ENCODE data around the gene PLCG2. TPM values are rescaled to one million over a fixed set of nuclear protein-coding genes. Genes with fewer than 3 reads are reported as not detected.
"Not testable (repeated sequence)": the region's sequence is repeated elsewhere in the genome, so short reads cannot be mapped to it uniquely, and the experiment has no call there.

Gene PLCG2
- total and polyA plus RNA-seq, 2 experiments from 2014 or later = 2.5 to 5.0 TPM

DNA sequence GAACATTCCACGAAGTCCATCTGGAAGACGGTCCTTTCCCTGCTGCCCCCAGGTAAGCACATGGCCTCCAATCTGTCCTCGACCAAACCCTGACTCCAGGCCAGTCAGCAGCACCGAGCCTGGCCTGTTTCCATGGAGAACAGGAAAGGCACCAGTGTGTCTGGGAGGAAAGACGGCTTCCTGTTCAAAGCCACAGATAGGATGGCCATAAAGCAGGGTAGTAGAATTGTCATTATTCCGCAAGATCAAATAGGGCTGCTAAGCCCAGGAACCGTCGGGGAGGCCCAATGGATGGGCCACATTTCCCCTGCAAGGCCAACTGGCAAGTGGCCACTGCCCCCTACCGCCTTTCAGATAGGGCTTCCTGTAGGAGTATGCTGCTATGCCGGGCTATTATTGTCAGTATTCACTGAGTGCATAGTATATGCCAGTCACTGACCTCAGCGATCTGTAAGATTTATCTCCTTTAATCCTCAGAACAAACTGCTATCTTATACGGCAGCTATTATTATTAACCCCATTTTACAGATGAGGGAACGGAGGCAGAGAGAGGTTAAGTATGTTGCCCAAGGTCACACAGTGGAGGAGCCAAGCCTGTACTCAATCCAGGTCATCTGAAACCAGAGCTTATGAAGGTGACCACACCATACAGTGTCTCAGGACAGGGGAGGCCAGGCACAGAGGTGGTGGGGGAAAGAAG is 23.0 kb upstream of the PLCG2 start:
- Histone ChIP-seq H3K79me2 (no peaks in the 10 kb centered on the region), H2AFZ (no peak overlapping the region), H3K4me2 (no peak overlapping the region), H3K4me3 (no peak overlapping the region), H3K36me3 (replicated peaks; ENCODE audit: insufficient read depth, low read depth) (no peaks in the 10 kb centered on the region), H4K20me1 (ENCODE audit: insufficient read depth, poor library complexity, severe bottlenecking) (no peaks in the 10 kb centered on the region), H3K9me3 (ENCODE audit: low read depth) (no peaks in the 10 kb centered on the region), H3K27ac (no peak overlapping the region), H3K27me3 (no peaks in the 10 kb centered on the region), H3K4me1 (ENCODE audit: insufficient read depth) (no peaks in the 10 kb centered on the region), H3K9me2 (replicated peaks; ENCODE audit: insufficient read depth) (no peaks in the 10 kb centered on the region)
- 67% methylated on average over 13 of the region's 13 CpGs for whole genome bisulfite sequencing (ENCODE audit: low lambda C conversion rate, missing lambda C conversion rate)
- no peak for DNase-seq (ENCODE audit: low spot score)
- TF ChIP-seq, protein P1, sequence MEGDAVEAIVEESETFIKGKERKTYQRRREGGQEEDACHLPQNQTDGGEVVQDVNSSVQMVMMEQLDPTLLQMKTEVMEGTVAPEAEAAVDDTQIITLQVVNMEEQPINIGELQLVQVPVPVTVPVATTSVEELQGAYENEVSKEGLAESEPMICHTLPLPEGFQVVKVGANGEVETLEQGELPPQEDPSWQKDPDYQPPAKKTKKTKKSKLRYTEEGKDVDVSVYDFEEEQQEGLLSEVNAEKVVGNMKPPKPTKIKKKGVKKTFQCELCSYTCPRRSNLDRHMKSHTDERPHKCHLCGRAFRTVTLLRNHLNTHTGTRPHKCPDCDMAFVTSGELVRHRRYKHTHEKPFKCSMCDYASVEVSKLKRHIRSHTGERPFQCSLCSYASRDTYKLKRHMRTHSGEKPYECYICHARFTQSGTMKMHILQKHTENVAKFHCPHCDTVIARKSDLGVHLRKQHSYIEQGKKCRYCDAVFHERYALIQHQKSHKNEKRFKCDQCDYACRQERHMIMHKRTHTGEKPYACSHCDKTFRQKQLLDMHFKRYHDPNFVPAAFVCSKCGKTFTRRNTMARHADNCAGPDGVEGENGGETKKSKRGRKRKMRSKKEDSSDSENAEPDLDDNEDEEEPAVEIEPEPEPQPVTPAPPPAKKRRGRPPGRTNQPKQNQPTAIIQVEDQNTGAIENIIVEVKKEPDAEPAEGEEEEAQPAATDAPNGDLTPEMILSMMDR (IDR thresholded peaks at IDR 0.05; ENCODE audit: poor library complexity) = no peak
- TF ChIP-seq EZH2phosphoT487 (IDR thresholded peaks at IDR 0.05; ENCODE audit: low read depth, severe bottlenecking, unreplicated experiment) (no peak), EZH2 (IDR thresholded peaks at IDR 0.05; ENCODE audit: borderline replicate concordance) (no peak)

DNA sequence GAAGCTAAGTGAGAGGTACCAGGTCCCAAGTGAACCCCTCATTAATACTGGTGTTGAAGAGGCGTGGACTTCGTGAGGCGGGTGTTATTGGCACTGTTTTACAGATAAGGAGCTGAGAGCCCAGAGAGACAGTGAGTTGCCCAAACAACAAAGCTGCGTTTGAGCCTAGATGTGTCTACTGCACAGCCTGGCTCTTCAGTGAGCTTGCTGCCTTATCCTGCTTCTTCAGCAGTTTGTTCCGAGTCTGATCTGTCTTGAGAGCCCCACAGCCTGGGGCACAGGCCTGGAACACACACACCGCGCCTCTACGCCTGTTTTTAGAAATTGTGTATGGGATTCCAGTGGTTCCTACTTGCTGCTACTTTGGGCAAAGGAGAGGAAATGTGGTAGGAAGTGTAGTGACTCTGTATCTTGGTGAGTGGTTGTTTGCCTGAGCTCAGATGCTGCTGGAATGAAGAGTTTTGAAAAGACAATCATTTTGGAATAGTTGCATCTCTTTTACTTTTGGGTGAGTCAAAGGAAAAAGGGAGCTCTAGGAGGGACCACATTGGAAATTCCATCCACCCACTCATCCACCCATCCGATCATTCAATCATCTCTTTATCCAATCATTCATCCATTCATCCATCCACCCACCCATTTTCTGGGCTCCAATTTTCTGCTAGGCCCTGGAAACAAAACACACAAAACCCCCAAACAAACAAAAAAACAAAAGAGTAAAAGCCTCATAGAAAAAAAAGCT is 22.3 kb upstream of the PLCG2 start:
- WGBS (ENCODE audit: low lambda C conversion rate, missing lambda C conversion rate) = 65% methylated on average over 9 of the region's 9 CpGs
- no peak for DNase-seq (ENCODE audit: low spot score)
- Histone ChIP-seq H3K4me2 (no peak overlapping the region), H3K9me2 (replicated peaks; ENCODE audit: insufficient read depth) (no peaks in the 10 kb centered on the region), H3K9me3 (ENCODE audit: low read depth) (no peaks in the 10 kb centered on the region), H4K20me1 (ENCODE audit: insufficient read depth, poor library complexity, severe bottlenecking) (no peaks in the 10 kb centered on the region), H3K36me3 (replicated peaks; ENCODE audit: insufficient read depth, low read depth) (no peaks in the 10 kb centered on the region), H3K27me3 (no peaks in the 10 kb centered on the region), H3K4me1 (ENCODE audit: insufficient read depth) (no peaks in the 10 kb centered on the region), H3K27ac (no peak overlapping the region), H2AFZ (no peak overlapping the region), H3K79me2 (no peaks in the 10 kb centered on the region), H3K4me3 (no peak overlapping the region)
- TF ChIP-seq, protein P1 (IDR thresholded peaks at IDR 0.05; ENCODE audit: poor library complexity) = no peak
- TF ChIP-seq EZH2 (IDR thresholded peaks at IDR 0.05; ENCODE audit: borderline replicate concordance) (no peak), EZH2phosphoT487 (IDR thresholded peaks at IDR 0.05; ENCODE audit: low read depth, severe bottlenecking, unreplicated experiment) (no peak)

DNA sequence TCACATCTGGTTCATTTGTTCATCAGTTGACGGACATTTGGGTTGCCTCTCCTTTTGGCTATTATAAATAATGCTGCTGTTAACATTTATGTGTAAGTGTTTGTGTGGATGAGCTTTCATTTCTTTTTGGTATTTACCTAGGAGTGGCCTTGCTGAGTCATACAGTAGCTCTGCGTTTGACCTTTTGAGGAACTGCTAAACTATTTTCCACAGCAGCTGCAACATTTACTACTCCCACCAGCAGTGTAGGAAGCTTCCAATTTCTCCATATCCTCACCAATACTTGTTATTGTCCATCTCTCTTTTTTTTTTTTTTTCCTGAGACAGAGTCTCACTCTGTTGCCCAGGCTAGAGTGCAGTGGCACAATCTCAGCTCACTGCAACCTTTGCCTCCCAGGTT is 20.7 kb upstream of the PLCG2 start:
- Histone ChIP-seq H3K4me1 (ENCODE audit: insufficient read depth) (no peaks in the 10 kb centered on the region), H3K9me3 (ENCODE audit: low read depth) (no peaks in the 10 kb centered on the region), H4K20me1 (ENCODE audit: insufficient read depth, poor library complexity, severe bottlenecking) (no peaks in the 10 kb centered on the region), H3K27ac (no peak overlapping the region), H3K4me2 (no peak overlapping the region), H3K4me3 (no peak overlapping the region), H3K79me2 (no peaks in the 10 kb centered on the region), H3K27me3 (no peaks in the 10 kb centered on the region), H3K36me3 (replicated peaks; ENCODE audit: insufficient read depth, low read depth) (no peaks in the 10 kb centered on the region), H2AFZ (no peak overlapping the region), H3K9me2 (replicated peaks; ENCODE audit: insufficient read depth) (no peaks in the 10 kb centered on the region)
- no peak for DNase-seq (ENCODE audit: low spot score)
- WGBS (ENCODE audit: low lambda C conversion rate, missing lambda C conversion rate) = 32% methylated on average over 2 of the region's 2 CpGs
- TF ChIP-seq EZH2 (IDR thresholded peaks at IDR 0.05; ENCODE audit: borderline replicate concordance) (no peak), EZH2phosphoT487 (IDR thresholded peaks at IDR 0.05; ENCODE audit: low read depth, severe bottlenecking, unreplicated experiment) (no peak)
- TF ChIP-seq, protein P1 (IDR thresholded peaks at IDR 0.05; ENCODE audit: poor library complexity) = no peak

DNA sequence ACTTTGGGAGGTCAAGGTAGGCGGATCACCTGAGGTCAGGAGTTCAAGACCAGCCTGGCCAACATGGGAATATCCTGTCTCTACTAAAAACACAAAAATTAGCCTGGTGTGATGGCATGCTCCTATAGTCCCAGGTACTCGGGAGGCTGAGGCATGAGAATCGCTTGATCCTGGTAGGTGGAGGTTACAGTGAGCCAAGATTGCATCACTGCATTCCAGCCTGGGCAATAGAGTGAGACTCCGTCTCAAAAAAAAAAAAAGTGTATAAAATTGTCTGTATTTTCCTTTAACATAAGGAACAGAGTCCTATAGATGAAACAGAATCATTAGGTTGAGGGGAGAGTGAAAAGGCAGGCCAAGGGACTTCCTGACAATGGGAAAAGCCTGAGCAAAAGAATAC is 16.8 kb upstream of the PLCG2 start:
- not testable (repeated sequence) for H3K4me1 ChIP-seq (ENCODE audit: insufficient read depth); H3K9me3 ChIP-seq (ENCODE audit: low read depth); H3K27me3 ChIP-seq; H4K20me1 ChIP-seq (ENCODE audit: insufficient read depth, poor library complexity, severe bottlenecking); H3K4me2 ChIP-seq; H3K9me2 ChIP-seq (replicated peaks; ENCODE audit: insufficient read depth); H3K4me3 ChIP-seq; H3K27ac ChIP-seq; H3K79me2 ChIP-seq; DNase-seq (ENCODE audit: low spot score); H2AFZ ChIP-seq; H3K36me3 ChIP-seq (replicated peaks; ENCODE audit: insufficient read depth, low read depth)
- WGBS (ENCODE audit: low lambda C conversion rate, missing lambda C conversion rate) = 69% methylated on average over 4 of the region's 4 CpGs
